OCI-LY3 (cell line): Measurements from ENCODE around the gene UBE4A.

Experiments used
- H2AFZ ChIP-seq: fragments of 200-600, 300-600 bp; shearing (Covaris generic); 2 replicates; pipeline ENCODE4 v1.6.0; 2014; ENCODE audit warnings: antibody characterized with exemption, low read depth, low read length
- H3K27ac ChIP-seq: fragments of 200-600, 300-600 bp; sonication (generic); 2 replicates; pipeline ENCODE4 v1.5.1; 2014; ENCODE audit warnings: mild to moderate bottlenecking, low read length, moderate library complexity, mixed read lengths
- H3K27me3 ChIP-seq: fragments of 200-600, 300-600 bp; sonication (generic); 2 replicates; pipeline ENCODE4 v1.6.1; 2014; ENCODE audit warnings: low read depth, low read length, mixed read lengths
- H3K36me3 ChIP-seq: fragments of 200-600, 300-600 bp; sonication (generic); replicated peaks from 2 replicates; pipeline ENCODE3; 2014; ENCODE audit warnings: low read depth, low read length, mixed read lengths
- H3K4me1 ChIP-seq: fragments of 300-600, 200-600 bp; sonication (generic); 2 replicates; pipeline ENCODE4 v1.6.1; 2014; ENCODE audit warnings: low read length, mixed read lengths
- H3K4me2 ChIP-seq: fragments of 200-600, 300-600 bp; sonication (generic); 2 replicates; pipeline ENCODE4 v1.6.1; 2014; ENCODE audit warnings: low read length, mixed read lengths
- H3K4me3 ChIP-seq: fragments of 300-600, 200-600 bp; sonication (generic); 2 replicates; pipeline ENCODE4 v1.5.1; 2014; ENCODE audit warnings: antibody characterized with exemption, mild to moderate bottlenecking, low read length, moderate library complexity
- H3K79me2 ChIP-seq: fragments of 300-600, 200-600 bp; shearing (Covaris generic); 2 replicates; pipeline ENCODE4 v1.6.1; 2014; ENCODE audit warnings: mild to moderate bottlenecking, low read length, mixed read lengths
- H3K9ac ChIP-seq: fragments of 300-600, 200-600 bp; shearing (Covaris generic); 2 replicates; pipeline ENCODE4 v1.6.0; 2014; ENCODE audit warnings: mild to moderate bottlenecking, low read length, moderate library complexity
- H3K9me3 ChIP-seq: fragments of 200-600, 300-600 bp; shearing (Covaris generic); 2 replicates; pipeline ENCODE4 v1.6.1; 2014; ENCODE audit warnings: low read length, mixed read lengths; ENCODE audit not compliant: insufficient read depth
- H4K20me1 ChIP-seq: fragments of 200-600, 300-600 bp; sonication (generic); 2 replicates; pipeline ENCODE4 v1.6.1; 2016; ENCODE audit warnings: low read length, mixed read lengths; ENCODE audit not compliant: insufficient read depth
- CTCF ChIP-seq: fragments of 200-600, 300-600 bp; sonication (generic); IDR thresholded peaks from 2 replicates; pipeline ENCODE4 v1.5.1; 2014; ENCODE audit warnings: antibody characterized with exemption, low read length, low read depth
- EZH2phosphoT487 ChIP-seq: fragments of 200-600 bp; shearing (Covaris generic); IDR thresholded peaks from 2 replicates; pipeline ENCODE4 v1.6.1; 2018; ENCODE audit warnings: antibody characterized with exemption, mixed run types, low read depth

The UBE4A gene

DNA sequence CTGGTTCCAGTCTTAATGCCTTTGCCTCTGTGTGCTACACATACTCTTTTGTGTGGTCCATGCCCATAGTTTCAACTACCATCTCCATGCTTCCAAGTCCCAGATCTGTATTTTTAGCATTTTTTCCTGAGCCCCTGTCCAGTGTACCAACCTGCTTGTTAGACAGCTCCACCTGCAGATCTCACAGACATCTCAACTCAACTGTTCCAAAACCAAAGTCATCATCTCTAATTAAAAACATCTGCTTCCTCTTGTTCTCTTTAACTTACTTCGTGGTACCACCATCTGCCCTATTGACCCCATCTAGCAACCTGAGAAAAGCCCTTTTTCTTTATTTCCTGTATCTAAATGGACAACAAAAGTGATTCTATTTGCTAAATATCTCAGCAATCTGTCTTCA, 68.3 kb downstream of the UBE4A start:
- no peak for TF ChIP-seq EZH2phosphoT487
- TF ChIP-seq CTCF = no peak
- no peak overlapping the region for H2AFZ ChIP-seq
- no peak overlapping the region for H3K9ac ChIP-seq
- H3K36me3 ChIP-seq = no peaks in the 10 kb centered on the region
- H3K9me3 ChIP-seq = no peaks in the 10 kb centered on the region
- no peaks in the 10 kb centered on the region for H3K4me1 ChIP-seq
- H3K4me2 ChIP-seq = no peak overlapping the region
- H4K20me1 ChIP-seq = no peaks in the 10 kb centered on the region
- H3K4me3 ChIP-seq = no peak overlapping the region
- 0 out of 2 replicates have a peak, but pooled peaks cover 5% of the 10 kb centered on the region for H3K27me3 ChIP-seq
- no peaks in the 10 kb centered on the region for H3K79me2 ChIP-seq
- no peak overlapping the region for H3K27ac ChIP-seq

GRCh38 chr11:118430956-118431355, 71.6 kb downstream of the UBE4A start:
- Histone ChIP-seq H3K27ac (no peak overlapping the region), H3K4me3 (no peak overlapping the region), H3K4me1 (peaks cover 5% of the 10 kb centered on the region), H3K4me2 (no peak overlapping the region), H4K20me1 (no peaks in the 10 kb centered on the region), H3K9ac (no peak overlapping the region), H3K79me2 (no peaks in the 10 kb centered on the region), H2AFZ (no peak overlapping the region), H3K27me3 (0 out of 2 replicates have a peak, but pooled peaks cover 5% of the 10 kb centered on the region), H3K9me3 (no peaks in the 10 kb centered on the region), H3K36me3 (no peaks in the 10 kb centered on the region)
- TF ChIP-seq CTCF (peak; percentile 37), EZH2phosphoT487 (no peak)

DNA sequence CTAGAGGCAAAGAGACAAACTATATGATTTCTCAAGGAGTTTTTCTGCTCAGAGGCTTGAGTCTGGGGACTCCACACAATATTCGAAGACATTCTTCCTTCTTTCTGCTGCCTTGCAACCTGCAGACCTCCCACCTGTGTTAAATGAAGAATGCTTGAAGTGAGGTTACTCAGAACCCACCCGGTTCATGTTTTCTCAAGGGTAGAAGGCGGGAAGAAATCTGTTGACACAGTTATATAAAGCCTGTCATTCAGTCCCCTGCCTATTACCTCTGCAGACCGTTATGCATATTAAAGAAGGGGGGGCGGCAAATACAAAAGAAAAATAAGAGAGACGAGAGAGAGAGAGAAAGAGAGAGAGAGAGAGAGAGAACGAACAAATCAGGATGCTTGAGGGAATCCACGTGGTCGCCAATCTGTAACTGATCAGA, 74.7 kb downstream of the UBE4A start:
- Histone ChIP-seq H3K4me1 (peaks cover 9% of the 10 kb centered on the region), H3K79me2 (peaks cover 28% of the 10 kb centered on the region), H3K36me3 (no peaks in the 10 kb centered on the region), H3K27ac (no peak overlapping the region), H3K9ac (peak overlapping the region; percentile 92), H3K4me2 (peak overlapping the region; percentile 91), H4K20me1 (peaks cover 16% of the 10 kb centered on the region), H3K27me3 (0 out of 2 replicates have a peak, but pooled peaks cover 5% of the 10 kb centered on the region), H3K4me3 (peak overlapping the region; percentile 93), H2AFZ (peak overlapping the region; percentile 63; the same call in 1 of the 2 replicates), H3K9me3 (no peaks in the 10 kb centered on the region)
- no peak for TF ChIP-seq EZH2phosphoT487
- no peak for TF ChIP-seq CTCF

DNA sequence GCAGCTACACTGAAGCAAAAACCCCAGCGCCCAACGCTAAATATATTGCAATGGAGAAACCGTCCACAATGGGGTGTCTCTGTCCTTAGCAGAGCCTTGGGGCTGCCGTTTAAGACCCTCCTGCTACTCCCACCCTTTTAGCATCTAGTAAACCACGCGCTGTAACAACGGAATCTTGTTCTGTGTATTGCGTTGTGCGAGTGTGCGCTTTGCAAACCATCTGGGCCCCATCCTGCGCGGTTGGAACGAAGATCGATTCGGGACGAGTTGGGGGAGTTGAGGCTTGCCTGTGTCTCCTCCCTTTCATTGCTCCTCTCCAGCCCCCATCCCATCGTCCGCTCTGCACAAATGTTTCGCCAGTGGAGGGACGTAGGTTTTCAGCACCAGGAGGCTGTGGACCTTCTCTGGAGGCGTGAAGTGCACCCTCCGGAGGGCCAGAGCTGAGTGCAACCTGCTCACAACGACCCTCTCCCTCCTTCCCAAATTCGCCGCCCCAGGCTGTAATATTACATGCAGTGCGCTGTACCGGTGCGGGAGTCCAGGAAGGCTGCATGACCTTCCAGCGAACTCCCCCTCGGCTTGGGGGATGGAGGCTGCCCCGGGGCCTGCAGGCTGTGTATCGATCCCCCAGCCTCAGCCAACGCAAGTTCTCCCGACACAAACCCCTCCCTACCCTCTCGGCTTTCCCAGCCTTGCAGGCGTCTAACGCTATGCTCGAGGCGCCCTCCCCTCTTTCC, 75.3 kb downstream of the UBE4A start:
- Histone ChIP-seq H3K4me2 (peak overlapping the region; percentile 91), H3K36me3 (no peaks in the 10 kb centered on the region), H3K4me1 (peaks cover 15% of the 10 kb centered on the region), H3K79me2 (peaks cover 34% of the 10 kb centered on the region), H3K9me3 (no peaks in the 10 kb centered on the region), H3K27me3 (0 out of 2 replicates have a peak, but pooled peaks cover 5% of the 10 kb centered on the region), H3K9ac (peak overlapping the region; percentile 92), H2AFZ (peak overlapping the region; percentile 81), H3K4me3 (peak overlapping the region; percentile 93), H4K20me1 (peaks cover 22% of the 10 kb centered on the region), H3K27ac (peak overlapping the region; percentile 84)
- peak; percentile 41 for TF ChIP-seq CTCF
- no peak for TF ChIP-seq EZH2phosphoT487
